K562 (cell line): ENCODE measurements around the gene ZSCAN22. TPM values are rescaled to one million over a fixed set of nuclear protein-coding genes. Genes with fewer than 3 reads are reported as not detected.
A peak's percentile ranks its signal among the peaks of the same experiment; 100 is the strongest.

Experiments
- ATF7 ChIP-seq: fragments of 450-650 bp; IDR thresholded peaks from 2 replicates; pipeline ENCODE4 v1.7.1; 2014; ENCODE audit warnings: mild to moderate bottlenecking, moderate library complexity
- CBX5 ChIP-seq: IDR thresholded peaks from 2 replicates; pipeline ENCODE4 v1.6.1; 2014; ENCODE audit warnings: low read depth, borderline replicate concordance
- DACH1 ChIP-seq: fragments of 450-650 bp; IDR thresholded peaks from 2 replicates; pipeline ENCODE4 v1.6.1; 2018; ENCODE audit not compliant: partially characterized antibody
- DPF2 ChIP-seq: fragments of 450-650 bp; IDR thresholded peaks from 2 replicates; pipeline ENCODE4 v1.6.1; 2016
- ELF2 ChIP-seq: fragments of 250-450 bp; sonication (Bioruptor Pico); IDR thresholded peaks from 2 replicates; pipeline ENCODE4 v1.5.0; 2021; ENCODE audit warnings: mild to moderate bottlenecking
- EP400 ChIP-seq: fragments of 450-650 bp; IDR thresholded peaks from 2 replicates; pipeline ENCODE4 v1.6.1; 2017; ENCODE audit warnings: antibody characterized with exemption, mild to moderate bottlenecking, moderate library complexity
- ETS2 ChIP-seq: IDR thresholded peaks from 2 replicates; pipeline ENCODE4 v1.6.1; 2016; ENCODE audit warnings: borderline replicate concordance, missing genetic modification characterization, mild to moderate bottlenecking, moderate library complexity, missing compliant biosample characterization; ENCODE audit not compliant: poor library complexity, severe bottlenecking
- NELFE ChIP-seq: IDR thresholded peaks from 2 replicates; pipeline ENCODE4 v1.6.1; 2011; ENCODE audit warnings: mild to moderate bottlenecking; ENCODE audit not compliant: insufficient read depth, insufficient read length
- POLR3A ChIP-seq: IDR thresholded peaks from 2 replicates; pipeline ENCODE4 v1.6.1; 2011; ENCODE audit warnings: borderline replicate concordance, mild to moderate bottlenecking, moderate library complexity; ENCODE audit not compliant: insufficient read length, insufficient read depth; ENCODE audit errors: extremely low read depth
- RBFOX2 ChIP-seq: fragments of 200-400 bp; formaldehyde crosslinking; IDR thresholded peaks from 2 replicates; pipeline ENCODE4 v1.6.1; 2017; ENCODE audit warnings: low read depth, mild to moderate bottlenecking, low read length, moderate library complexity
- SIN3B ChIP-seq: fragments of 450-650 bp; IDR thresholded peaks from 2 replicates; pipeline ENCODE4 v1.6.1; 2017; ENCODE audit warnings: low read depth, mild to moderate bottlenecking, moderate library complexity
- SMARCA4 ChIP-seq: fragments of 450-650 bp; IDR thresholded peaks from 2 replicates; pipeline ENCODE4 v1.6.1; 2016
- ZFX ChIP-seq: sonication (generic); formaldehyde crosslinking; IDR thresholded peaks from 2 replicates; pipeline ENCODE4 v1.8.0; 2022; ENCODE audit warnings: mild to moderate bottlenecking, missing genetic modification reagents, moderate library complexity
- ZNF23 ChIP-seq: fragments of 250-450 bp; sonication (Bioruptor Pico); IDR thresholded peaks from 2 replicates; pipeline ENCODE4 v1.4.0; 2020; ENCODE audit warnings: mild to moderate bottlenecking
- ZNF436 ChIP-seq: fragments of 250-450, 450-650 bp; sonication (Bioruptor Pico); formaldehyde crosslinking; IDR thresholded peaks from 2 replicates; pipeline ENCODE4 v1.7.0; 2020; ENCODE audit warnings: mild to moderate bottlenecking
- ZNF551 ChIP-seq: fragments of 250-450 bp; sonication (Bioruptor Pico); IDR thresholded peaks from 2 replicates; pipeline ENCODE4 v1.5.0; 2021; ENCODE audit warnings: mild to moderate bottlenecking, moderate library complexity
- ZNF589 ChIP-seq: fragments of 200-800 bp; sonication (Bioruptor generic); IDR thresholded peaks from 2 replicates; pipeline ENCODE4 v1.6.1; 2016; ENCODE audit warnings: low read depth, missing genetic modification characterization, missing compliant biosample characterization
- ZZZ3 ChIP-seq: fragments of 450-650 bp; IDR thresholded peaks from 2 replicates; pipeline ENCODE4 v1.6.1; 2016; ENCODE audit warnings: antibody characterized with exemption, mild to moderate bottlenecking, moderate library complexity
- polyA plus RNA-seq, 8 experiments: library from polyadenylated mRNA; depleted of rRNA in 4 of 8; stranded (reverse) in 5 of 8; unstranded in 3 of 8; fragments of >200 nt; fragmentation: Nextera tagmentation in 2 of 8; fragmentation: Illumina TruSeq in 1 of 8; extraction: Ambion mirVana in 2 of 8; extraction: Trizol in 1 of 8; gene quantifications; 2 replicates each; pipeline versions ENCODE4 v1.2.1 to v1.2.3, GENCODE V29; 2011 to 2014; ENCODE audit warnings: inconsistent platforms in 1 of 8, missing spikeins in 1 of 8
- total RNA-seq, 7 experiments: library from RNA; depleted of rRNA in 6 of 7; stranded (reverse); fragments of >200 nt in 6 of 7; fragmentation: Illumina TruSeq in 2 of 7; extraction: Trizol in 2 of 7; gene quantifications; 2 replicates each; pipeline versions ENCODE4 v1.2.1 to v1.2.3, GENCODE V29; 2011 to 2021; ENCODE audit warnings: low replicate concordance in 1 of 7
- TF ChIP-seq, protein P1 (sequence below): sonication (generic); formaldehyde crosslinking; IDR thresholded peaks from 2 replicates; pipeline ENCODE4 v1.8.0; 2022; ENCODE audit warnings: mild to moderate bottlenecking, missing genetic modification reagents
- TF ChIP-seq, protein P2 (sequence below): sonication (generic); formaldehyde crosslinking; IDR thresholded peaks from 2 replicates; pipeline ENCODE4 v1.8.1; 2022; ENCODE audit warnings: missing genetic modification reagents
- TF ChIP-seq, protein P3 (sequence below): fragments of 250-450 bp; sonication (Bioruptor Pico); IDR thresholded peaks from 2 replicates; pipeline ENCODE4 v1.8.0; 2022; ENCODE audit warnings: moderate library complexity, mild to moderate bottlenecking, inconsistent platforms
- TF ChIP-seq, protein P4 (sequence below): fragments of 250-450 bp; sonication (Bioruptor Pico); IDR thresholded peaks from 2 replicates; pipeline ENCODE4 v1.4.0; 2020
- TF ChIP-seq, protein P5 (sequence below): sonication (generic); formaldehyde crosslinking; IDR thresholded peaks from 2 replicates; pipeline ENCODE4 v1.8.1; 2023; ENCODE audit warnings: mild to moderate bottlenecking, missing genetic modification reagents, moderate library complexity
- TF ChIP-seq, protein P6 (sequence below): fragments of 450-650 bp; formaldehyde crosslinking; IDR thresholded peaks from 2 replicates; pipeline ENCODE4 v1.4.0; 2020; ENCODE audit warnings: mild to moderate bottlenecking, moderate library complexity

The ZSCAN22 gene
- total and polyA plus RNA-seq, 9 of the 15 experiments (the other 6 are each of a cell fraction or from before 2014, with no cell fraction given): 0.98 to 5.3 (median 3.0) TPM

DNA sequence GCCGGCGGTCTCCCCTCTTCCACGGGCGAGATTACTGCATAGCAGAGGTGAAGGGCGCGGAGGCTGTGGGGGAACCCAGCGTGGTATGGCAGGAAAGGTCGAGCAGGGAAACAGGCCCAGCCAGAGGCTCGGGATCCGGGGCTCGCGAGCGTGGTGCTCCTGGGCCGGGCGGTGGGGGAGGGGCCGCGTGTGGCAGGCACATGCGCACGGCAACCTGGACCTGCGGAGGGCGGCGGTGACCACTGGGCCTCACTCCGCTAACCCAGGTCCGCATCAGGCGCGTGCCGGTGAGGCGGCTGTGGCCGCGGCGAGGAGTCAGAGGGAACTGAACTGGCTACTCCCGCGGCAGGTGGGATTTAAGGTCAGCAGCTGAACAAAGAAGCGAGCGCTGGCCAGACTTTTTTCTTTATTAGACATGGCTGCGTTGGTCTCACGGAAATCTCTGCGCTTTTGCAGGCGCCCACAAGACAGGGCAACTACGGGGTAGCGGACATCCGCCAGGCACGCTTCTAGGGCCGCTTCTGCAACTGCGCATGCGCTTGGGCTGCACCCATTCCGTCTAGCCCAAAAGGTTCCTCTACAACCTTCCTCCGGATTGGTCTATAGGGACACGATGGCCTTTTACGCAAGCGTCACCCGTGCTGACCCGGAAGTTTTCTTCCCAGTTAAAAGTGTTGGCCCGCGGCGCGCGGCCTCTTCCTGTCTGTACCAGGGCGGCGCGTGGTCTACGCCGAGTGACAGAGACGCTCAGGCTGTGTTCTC, 60.0 kb downstream of the ZSCAN22 start, which contains the start of gene RPS5 (continued):
- no peak for TF ChIP-seq ZNF589 (CRISPR knock-in tag)
- TF ChIP-seq, protein P1, sequence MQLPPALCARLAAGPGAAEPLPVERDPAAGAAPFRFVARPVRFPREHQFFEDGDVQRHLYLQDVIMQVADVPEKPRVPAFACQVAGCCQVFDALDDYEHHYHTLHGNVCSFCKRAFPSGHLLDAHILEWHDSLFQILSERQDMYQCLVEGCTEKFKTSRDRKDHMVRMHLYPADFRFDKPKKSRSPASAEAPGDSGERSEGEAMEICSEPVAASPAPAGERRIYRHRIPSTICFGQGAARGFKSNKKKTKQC (CRISPR knock-in tag): peak; percentile 91
- no peak for TF ChIP-seq POLR3A
- peak; percentile 73 for TF ChIP-seq ATF7
- no peak for TF ChIP-seq ZNF551 (CRISPR knock-in tag)
- TF ChIP-seq, protein P2, sequence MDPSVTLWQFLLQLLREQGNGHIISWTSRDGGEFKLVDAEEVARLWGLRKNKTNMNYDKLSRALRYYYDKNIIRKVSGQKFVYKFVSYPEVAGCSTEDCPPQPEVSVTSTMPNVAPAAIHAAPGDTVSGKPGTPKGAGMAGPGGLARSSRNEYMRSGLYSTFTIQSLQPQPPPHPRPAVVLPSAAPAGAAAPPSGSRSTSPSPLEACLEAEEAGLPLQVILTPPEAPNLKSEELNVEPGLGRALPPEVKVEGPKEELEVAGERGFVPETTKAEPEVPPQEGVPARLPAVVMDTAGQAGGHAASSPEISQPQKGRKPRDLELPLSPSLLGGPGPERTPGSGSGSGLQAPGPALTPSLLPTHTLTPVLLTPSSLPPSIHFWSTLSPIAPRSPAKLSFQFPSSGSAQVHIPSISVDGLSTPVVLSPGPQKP (CRISPR knock-in tag): no peak
- peak; percentile 93 for TF ChIP-seq ELF2 (CRISPR knock-in tag)
- no peak for TF ChIP-seq ETS2 (tag)
- TF ChIP-seq ZNF23 (CRISPR knock-in tag): no peak
- peak; percentile 96 for TF ChIP-seq RBFOX2
- peak; percentile 97 for TF ChIP-seq ZFX
- no peak for TF ChIP-seq ZZZ3
- TF ChIP-seq, protein P3, sequence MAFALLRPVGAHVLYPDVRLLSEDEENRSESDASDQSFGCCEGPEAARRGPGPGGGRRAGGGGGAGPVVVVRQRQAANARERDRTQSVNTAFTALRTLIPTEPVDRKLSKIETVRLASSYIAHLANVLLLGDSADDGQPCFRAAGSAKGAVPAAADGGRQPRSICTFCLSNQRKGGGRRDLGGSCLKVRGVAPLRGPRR (CRISPR knock-in tag): no peak
- TF ChIP-seq, protein P4, sequence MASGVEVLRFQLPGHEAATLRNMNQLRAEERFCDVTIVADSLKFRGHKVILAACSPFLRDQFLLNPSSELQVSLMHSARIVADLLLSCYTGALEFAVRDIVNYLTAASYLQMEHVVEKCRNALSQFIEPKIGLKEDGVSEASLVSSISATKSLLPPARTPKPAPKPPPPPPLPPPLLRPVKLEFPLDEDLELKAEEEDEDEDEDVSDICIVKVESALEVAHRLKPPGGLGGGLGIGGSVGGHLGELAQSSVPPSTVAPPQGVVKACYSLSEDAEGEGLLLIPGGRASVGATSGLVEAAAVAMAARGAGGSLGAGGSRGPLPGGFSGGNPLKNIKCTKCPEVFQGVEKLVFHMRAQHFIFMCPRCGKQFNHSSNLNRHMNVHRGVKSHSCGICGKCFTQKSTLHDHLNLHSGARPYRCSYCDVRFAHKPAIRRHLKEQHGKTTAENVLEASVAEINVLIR (CRISPR knock-in tag): peak; percentile 70
- TF ChIP-seq, protein P5, sequence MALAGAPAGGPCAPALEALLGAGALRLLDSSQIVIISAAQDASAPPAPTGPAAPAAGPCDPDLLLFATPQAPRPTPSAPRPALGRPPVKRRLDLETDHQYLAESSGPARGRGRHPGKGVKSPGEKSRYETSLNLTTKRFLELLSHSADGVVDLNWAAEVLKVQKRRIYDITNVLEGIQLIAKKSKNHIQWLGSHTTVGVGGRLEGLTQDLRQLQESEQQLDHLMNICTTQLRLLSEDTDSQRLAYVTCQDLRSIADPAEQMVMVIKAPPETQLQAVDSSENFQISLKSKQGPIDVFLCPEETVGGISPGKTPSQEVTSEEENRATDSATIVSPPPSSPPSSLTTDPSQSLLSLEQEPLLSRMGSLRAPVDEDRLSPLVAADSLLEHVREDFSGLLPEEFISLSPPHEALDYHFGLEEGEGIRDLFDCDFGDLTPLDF (CRISPR knock-in tag): 0 out of 2 replicates have a peak, but pooled peaks have one; percentile 46
- TF ChIP-seq EP400: peak; percentile 98
- no peak for TF ChIP-seq ZNF436 (CRISPR knock-in tag)
- TF ChIP-seq SIN3B: 0 out of 2 replicates have a peak, but pooled peaks have one; percentile 64
- no peak for TF ChIP-seq SMARCA4
- no peak for TF ChIP-seq DACH1
- TF ChIP-seq, protein P6, sequence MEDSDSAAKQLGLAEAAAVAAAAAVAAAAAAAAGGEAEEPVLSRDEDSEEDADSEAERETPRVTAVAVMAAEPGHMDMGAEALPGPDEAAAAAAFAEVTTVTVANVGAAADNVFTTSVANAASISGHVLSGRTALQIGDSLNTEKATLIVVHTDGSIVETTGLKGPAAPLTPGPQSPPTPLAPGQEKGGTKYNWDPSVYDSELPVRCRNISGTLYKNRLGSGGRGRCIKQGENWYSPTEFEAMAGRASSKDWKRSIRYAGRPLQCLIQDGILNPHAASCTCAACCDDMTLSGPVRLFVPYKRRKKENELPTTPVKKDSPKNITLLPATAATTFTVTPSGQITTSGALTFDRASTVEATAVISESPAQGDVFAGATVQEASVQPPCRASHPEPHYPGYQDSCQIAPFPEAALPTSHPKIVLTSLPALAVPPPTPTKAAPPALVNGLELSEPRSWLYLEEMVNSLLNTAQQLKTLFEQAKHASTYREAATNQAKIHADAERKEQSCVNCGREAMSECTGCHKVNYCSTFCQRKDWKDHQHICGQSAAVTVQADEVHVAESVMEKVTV (CRISPR knock-in tag): no peak
- TF ChIP-seq CBX5: no peak
- peak; percentile 46 for TF ChIP-seq DPF2
- peak; percentile 46 for TF ChIP-seq NELFE
